COLO829 (cell line): ENCODE measurements around the gene CSTF2.
A peak's percentile ranks its signal among the peaks of the same experiment; 100 is the strongest.
"Not testable (repeated sequence)": the region's sequence is repeated elsewhere in the genome, so short reads cannot be mapped to it uniquely, and the experiment has no call there.

Source experiments
- DNase-seq: peaks from one replicate; pipeline ENCODE4 v3.0.0; 2012; ENCODE audit warnings: low spot score

CSTF2 gene

GRCh38 chrX:100819837-100820666 is at the start of gene CSTF2:
TSS of gene CSTF2 (plus strand) at chrX:100820391. CDS start at chrX:100820417, 26 bp downstream.
- peak; percentile 81 for DNase-seq

DNA sequence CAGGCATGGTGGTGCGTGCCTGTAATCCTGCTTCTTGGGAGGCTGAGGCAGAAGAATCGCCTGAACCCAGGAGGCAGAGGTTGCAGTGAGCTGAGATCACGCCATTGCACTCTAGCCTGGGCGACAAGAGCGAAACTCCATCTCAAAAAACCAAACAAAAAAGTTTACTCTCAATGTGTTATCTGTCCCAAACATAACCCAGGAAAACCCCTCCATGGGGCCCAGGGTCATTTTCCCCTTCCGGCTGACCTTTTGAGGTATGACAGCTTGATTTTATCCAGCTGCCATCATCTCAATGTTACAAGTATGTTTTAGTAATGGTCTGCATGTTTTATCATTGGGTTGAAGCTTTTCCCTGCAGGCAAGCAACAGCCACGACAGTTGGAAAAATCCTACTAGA is 23.8 kb upstream of the CSTF2 start:
- DNase-seq: not testable (repeated sequence)

GRCh38 chrX:100797359-100797758 is 22.8 kb upstream of the CSTF2 start:
- no peak for DNase-seq

GRCh38 chrX:100798484-100799214 is 21.5 kb upstream of the CSTF2 start:
- no peak for DNase-seq

GRCh38 chrX:100802843-100803242 is 17.3 kb upstream of the CSTF2 start:
- no peak for DNase-seq

DNA sequence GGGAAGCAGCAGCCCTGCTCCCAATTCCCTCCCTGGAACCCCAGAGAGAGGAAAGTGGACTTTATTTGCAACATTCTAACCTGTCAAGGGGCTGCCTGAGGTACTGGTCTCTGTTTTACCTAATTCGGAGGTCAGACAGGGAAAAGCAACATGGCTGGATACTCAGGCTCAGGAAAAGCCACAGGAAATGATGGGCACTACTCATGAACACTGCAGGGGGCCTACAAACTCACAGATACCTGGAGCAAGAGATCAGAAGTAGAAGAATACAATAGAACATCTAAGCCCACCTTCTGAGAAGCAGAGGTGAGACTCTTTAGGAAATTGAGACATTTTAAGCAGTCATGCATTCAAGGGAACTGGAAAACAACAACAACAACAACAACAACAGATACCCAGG is 15.4 kb upstream of the CSTF2 start:
- DNase-seq: no peak

- not testable (repeated sequence) for DNase-seq
Measured at GRCh38 chrX:100808265-100808664, 11.9 kb upstream of the CSTF2 start.

GRCh38 chrX:100812216-100813158 is 7.7 kb upstream of the CSTF2 start:
- DNase-seq: no peak

DNA sequence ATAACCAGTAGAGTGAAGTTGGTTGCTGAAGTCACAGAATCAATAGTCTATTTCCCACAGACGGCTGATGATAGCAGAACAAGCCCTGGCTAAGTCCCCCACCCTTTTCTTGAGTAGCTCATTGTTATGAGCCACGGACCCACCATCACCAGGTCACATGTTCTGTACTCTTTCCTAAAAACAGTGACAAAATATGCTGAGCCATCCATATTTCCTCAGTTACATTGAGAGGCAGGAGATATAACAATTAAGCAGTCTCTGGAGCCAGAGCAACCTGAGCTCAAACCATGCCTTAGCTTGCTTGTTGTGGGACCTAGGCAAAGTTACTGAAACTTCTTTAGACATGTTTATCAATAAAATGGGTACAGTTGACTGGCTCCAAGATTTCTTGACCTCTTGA is 2.9 kb upstream of the CSTF2 start:
- no peak for DNase-seq

- DNase-seq: no peak
Measured at GRCh38 chrX:100819534-100819836, 706 bp upstream of the CSTF2 start.

- no peak for DNase-seq
Measured at GRCh38 chrX:100829730-100830129, 9.5 kb downstream of the CSTF2 start.

- DNase-seq: no peak
Measured at GRCh38 chrX:100830143-100830542, 10.0 kb downstream of the CSTF2 start.

- no peak for DNase-seq
Measured at GRCh38 chrX:100830547-100830946, 10.4 kb downstream of the CSTF2 start.

DNA sequence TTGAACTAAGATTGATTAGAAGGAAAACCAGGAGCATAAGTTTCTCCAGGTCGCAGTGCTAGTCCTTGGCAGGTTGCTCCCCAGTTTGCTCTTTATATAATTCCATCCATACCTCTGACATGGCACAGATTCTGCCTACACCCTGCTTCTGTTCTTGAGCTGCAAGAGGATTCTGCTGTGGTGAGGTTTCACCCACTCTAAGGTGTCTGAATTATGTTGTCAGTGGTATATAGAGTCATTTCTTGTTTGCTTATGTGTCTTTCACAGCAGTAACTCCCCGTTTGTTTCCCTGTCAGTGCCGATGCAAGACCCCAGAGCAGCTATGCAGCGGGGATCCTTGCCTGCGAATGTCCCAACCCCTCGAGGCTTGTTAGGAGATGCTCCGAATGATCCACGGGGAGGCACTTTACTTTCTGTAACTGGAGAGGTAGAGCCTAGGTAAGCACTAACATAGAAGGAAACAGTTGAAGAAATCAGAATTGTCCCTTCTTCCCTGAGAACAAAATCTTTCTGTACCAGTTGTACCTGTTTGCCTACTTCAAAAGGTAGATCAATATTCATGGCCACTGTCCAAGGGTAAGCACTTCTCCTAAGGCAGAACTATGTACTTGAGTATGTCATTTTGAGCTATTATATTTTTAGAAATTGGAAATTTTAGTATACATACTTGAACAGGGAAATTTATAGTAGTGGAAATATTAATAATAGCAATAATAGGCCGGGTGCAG is 11.2 kb downstream of the CSTF2 start:
- DNase-seq: no peak

DNA sequence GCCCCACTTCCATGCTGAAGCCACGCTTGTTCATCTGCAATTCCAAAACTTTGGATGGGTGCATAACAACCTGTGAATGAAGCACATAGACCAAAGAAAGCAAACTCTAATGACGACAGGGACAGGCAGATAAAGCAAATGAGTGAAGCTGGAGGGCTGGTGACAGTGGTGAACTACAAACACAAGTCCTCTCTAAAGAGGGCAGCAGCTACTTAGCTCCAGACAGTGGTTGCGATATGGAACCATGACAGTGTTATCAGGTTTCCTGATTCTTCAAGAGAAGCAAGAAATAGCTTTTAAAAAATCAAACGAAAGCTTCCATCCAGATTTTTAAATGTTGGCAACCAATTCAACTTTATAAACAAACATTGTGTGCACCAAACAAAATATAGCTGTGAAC is 30.1 kb downstream of the CSTF2 start:
- no peak for DNase-seq

- no peak for DNase-seq
Measured at GRCh38 chrX:100852810-100853209, 32.6 kb downstream of the CSTF2 start.

GRCh38 chrX:100863326-100863864 is 43.2 kb downstream of the CSTF2 start:
- no peak for DNase-seq

DNA sequence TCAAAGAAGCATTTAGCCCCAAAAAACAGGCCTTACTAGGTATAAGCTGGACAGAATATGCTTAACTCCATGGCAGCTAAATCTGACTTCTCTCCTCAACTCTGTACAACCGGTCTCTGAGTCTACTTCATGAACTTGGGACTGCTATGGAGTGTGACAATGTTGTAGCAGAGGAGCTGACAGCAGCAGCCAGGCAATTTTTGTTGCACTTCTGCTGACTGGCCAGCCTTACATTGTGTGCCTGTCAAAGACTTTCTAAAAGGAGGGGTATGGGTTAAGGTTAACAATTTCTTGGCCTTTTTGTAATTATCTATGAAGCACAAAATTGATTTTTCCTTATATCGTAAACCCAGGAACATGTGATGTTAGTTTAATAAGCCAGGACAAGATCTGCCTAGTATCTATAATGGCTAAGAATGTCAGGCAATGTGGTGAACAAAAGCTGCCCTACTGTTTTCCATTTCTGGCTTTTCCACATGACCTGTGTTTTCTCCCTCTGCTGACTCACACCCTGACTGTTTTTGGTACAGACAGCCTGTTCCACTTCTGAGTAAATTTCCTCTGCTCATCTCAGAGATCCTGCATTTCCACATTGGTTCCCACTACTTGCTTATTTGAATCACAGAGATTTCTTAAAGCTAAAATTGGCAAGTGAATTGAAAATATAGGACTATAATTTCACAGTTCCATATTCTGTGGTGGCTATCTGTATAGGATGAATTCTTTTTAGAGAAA is 44.6 kb downstream of the CSTF2 start:
- DNase-seq: peak; percentile 5

- DNase-seq: no peak
Measured at GRCh38 chrX:100868273-100868672, 48.1 kb downstream of the CSTF2 start.

DNA sequence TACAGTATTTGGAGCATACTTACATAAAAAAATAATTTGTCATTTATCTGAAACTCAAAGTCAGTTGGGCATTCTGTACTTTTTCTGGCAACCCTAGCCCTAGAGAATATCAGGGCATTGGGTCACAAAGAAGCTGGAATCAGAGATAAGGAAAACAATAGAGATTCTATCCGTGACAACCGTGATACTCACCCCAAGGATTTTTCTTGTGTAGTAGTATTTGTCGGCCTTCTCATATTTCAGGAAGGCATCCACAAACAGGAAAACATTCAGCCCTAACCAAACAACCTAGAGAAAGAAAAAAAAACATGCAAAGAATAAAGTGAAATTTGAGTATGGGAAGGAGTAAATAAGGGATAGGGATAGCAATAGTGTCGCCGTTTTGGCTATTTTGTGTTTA is 50.3 kb downstream of the CSTF2 start:
- no peak for DNase-seq
